NCI-H128 (cell line): ENCODE results near the gene DLG2.
"Not testable (repeated sequence)": the region's sequence is repeated elsewhere in the genome, so short reads cannot be mapped to it uniquely, and the experiment has no call there.

ENCODE experiments used
- DNase-seq: peaks from one replicate; lab custom pipeline; 2025; ENCODE audit not compliant: unreplicated experiment; lab: John Stamatoyannopoulos, UW

DLG2 gene

DNA sequence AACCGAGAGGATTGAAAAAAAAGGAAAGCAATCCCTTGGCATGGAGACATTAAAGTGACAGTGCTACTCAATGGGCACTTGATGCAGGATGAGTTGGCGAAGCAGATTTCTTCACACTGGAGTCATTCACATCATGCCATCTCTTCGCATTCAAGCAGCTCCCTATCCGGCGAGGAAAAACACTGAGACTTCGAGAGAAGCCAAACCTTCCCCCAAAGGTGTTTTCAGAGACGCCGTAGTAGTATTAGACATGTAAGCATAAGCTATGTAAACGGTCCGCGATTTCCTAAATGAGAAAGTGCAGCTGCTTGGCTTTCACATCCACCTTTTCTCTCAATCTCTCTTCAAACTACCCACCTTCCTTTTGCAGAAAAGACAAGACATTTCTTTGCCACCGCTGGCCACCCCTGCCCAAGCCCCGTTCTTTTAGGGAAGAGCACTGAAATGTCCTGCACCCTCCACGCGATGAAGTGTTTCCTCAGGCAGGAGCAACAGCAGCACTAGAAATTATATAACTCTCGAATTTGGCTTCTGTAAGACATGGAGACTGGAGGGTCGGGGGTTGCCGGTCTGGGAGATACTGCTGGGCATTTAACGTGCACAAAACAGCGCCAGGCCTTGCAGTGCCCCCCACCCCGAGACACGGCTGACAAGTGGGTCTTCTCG lies at the start of gene DLG2:
TSS of gene DLG2 (minus strand) at position 13 of the 666 bp plus-strand sequence.
- no peak for DNase-seq

DNA sequence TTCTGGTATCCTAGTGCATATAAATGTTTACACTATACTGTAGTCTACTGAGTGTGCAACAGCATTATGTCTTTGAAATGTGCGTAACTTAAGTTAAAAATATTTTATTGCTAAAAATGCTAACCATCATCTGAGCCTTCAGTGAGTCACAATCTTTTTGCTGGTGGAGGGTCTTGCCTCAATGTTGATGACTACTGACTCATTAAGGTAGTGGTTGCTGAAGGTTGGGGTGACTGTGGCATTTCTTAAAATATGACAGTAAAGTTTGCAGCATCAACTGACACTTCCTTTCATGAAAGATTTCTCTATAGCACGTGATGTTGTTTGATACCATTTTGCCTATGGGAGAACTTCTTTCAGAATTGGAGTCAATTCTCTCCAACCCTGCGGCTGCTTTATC lies 46.2 kb upstream of the DLG2 start:
- no peak for DNase-seq

DNA sequence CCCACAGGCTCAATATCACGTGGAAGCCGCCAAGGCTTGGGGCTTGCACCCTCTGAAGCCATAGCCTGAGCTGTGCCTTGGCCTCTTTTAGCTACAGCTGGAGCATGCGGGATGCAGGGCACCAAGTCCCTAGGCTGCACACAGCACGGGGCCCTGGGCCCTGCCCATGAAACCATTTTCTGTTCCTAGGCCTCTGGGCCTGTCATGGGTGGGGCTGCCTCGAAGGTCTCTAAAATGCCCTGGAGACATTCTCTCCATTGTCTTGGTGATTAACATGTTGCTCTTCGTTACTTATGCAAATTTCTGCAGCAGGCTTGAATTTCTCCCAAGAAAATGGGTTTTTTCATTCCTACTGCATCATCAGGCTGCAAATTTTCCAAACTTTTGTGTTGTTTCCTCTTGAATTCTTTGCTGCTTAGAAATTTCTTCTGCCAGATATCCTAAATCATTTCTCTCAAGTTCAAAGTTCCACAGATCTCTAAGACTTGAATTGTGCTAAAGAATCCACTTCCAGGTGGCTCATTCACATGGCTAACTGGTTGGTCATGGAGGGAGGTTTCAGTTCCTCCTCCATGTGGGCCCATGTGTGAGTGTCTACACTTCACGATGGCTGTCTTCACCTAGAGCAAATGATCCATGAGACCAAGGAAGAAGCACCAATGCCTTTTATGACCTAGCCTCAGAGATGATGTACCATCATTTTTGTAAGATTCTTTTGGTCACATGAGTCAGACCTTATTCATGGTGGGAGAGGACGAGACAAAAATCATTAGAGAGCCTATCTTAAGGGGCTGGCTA lies 45.2 kb upstream of the DLG2 start:
- DNase-seq: no peak

DNA sequence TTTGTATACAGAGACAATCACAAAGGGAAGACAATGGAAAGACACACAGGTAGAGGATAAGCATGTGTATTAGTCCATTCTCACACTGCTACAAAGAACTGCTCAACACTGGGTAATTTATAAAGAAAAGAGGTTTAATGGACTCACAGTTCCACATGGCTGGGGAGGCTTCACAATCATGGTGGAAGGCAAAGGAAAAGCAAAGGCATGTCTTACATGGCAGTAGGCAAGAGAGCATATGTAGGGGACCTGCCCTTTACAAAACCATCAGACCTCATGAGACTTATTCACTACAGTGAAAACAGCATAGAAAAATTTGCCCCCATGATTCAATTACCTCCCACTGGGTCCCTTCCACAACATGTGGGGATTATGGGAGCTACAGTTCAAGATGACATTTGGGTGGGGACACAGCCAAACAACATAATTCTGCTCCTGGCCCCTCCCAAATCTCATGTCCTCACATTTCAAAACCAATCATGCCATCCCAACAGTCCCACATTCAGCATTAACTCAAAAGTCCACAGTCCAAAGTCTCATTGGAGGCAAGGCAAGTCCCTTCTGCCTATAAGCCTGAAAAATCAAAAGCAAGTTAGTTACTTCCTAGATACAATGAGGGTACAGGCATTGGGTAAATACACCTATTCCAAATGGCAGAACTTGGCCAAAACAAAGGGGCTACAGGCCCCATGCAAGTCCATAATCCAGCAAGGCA lies 44.0 kb upstream of the DLG2 start:
- DNase-seq: not testable (repeated sequence)

DNA sequence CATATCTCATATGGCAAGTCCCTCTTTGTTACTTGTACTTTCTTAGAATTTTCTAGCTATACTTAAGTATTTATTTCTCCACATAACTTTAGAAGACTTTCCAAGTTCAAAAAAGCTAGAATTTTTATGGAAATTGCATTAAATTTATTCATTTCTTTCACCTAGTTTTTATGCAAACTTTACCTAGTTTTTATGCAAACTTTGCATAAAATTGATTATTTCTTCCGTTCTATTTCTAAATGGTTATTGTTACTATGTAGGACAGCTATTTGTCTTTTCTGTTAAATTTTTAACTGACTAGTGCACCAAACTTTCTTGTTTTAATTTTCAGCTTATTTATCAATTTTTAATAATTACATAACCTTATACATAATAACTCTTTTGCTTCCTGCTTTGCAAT lies 41.0 kb upstream of the DLG2 start:
- DNase-seq: no peak

DNA sequence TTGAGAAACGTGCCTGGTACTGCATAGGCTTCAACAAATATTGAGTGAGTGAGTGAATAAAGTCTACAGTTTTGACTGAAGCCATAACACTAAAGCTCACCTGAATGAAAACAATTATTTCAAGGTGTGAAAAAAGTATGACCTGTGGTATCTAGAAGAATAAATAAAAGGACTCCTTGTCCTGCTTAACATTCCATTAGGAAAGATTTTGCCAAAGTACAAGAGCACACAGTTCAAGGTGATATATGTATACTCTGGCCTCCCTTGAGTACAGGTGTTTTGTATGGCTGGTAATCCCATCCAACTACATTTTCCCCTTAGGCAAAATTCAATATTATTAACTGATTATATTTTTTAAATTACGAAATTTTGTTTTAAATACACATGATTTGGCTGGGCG lies 39.5 kb upstream of the DLG2 start:
- no peak for DNase-seq

DNA sequence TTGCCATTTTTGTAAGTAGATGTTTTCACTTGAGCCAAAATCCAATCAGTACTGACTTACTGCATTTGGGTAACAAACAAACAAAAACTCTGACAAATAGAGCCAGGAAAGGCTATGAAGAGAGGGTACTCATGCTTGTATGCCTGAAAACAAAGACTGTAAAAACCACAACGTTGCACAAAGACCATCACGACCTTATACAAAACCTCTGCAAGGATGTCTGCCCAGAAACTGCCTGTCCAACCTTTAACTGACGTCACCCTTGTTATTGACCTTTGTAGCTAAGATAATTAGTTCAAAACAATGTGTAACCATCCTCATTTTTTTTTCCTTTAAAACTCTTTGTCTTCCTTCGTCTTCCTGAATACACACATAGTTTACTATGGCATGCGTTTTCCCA lies 38.6 kb upstream of the DLG2 start:
- DNase-seq: no peak

DNA sequence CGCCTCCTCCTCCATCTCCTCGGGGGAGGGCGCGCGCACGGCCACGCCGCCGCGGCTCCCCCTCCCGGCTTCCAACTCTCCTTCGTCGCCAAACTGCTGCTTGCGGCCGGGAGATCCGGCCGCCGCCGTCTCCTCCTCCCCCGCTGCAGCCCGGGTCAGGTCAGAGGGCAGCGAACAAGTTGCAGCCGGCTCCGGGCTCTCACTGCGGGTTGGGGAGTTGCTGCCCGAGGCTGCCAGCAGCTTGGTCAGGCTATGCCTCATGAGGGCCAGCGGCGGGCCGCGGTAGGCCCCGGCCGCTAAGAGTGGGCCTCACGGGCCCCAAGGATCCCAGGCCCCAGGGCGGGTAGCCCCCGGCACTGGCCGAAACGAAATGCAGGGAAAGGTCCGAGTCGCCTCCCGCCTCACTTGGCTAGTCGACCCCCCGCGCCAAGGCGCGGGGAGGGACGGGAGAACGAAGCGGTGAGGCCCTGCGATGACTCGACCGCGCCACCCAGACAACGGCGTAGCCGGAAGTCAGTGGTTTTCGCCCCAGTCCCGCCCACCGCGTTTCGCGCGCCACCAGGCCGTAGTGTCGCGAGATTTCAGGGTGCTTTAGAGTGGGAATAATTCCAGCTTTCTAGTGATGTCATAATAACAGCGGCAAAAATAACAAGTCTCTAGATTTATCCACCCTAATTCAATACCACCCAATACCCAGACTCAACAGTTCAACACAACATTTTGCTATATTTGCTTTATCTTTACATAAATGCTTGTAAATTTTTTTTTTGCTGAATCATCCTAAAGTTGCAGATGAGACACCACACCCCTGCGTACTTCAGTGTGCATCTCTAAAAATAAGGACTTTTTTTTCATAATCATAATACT lies 37.7 kb upstream of the DLG2 start, which contains the start of gene CREBZF:
TSS of gene CREBZF (minus strand) at position 515 of the 867 bp plus-strand sequence. CDS start at position 261, 254 bp downstream.
- peak; percentile 95 for DNase-seq

DNA sequence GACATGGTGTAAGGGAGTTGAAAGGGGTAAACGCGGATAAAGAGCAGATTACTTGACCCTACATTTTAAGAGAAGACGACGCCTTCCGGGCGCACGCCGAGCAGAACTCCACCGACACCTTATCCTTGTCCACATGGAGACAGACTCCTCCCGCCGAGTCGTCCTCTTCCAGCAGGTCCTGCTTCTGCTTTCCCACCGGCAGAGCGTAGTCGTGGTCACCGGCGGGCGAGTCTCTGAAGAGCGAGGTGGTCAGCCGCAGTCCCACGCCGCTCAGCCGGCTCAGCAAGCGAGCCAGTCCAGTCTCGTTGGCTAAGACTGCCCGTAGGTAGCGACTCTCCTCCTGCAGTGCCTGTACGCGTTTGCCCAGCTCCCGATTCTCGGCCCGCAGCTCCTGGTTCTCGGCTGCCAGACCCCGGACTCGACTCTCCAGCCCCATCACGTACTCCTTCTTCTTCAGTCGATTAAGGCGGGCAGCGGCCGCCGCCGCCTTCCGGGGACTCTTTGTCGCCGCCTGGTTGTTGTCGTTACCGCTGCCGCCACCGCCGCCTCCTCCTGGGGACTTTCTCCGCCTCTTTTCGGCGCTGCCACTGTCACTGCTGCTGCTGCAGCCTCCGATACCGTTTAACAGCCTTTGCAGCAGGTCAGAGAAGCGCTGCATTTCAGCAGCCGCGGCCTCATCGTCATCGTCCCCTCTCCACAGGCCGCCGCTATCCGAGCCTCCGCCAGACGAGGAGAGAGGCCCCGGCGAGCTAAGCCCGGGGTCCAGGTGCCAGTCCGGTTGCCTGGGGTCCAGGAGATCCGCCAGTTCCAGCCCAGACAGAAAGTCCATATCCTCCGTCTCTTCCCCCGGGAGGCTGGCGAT lies 36.8 kb upstream of the DLG2 start:
- DNase-seq: peak; percentile 32

DNA sequence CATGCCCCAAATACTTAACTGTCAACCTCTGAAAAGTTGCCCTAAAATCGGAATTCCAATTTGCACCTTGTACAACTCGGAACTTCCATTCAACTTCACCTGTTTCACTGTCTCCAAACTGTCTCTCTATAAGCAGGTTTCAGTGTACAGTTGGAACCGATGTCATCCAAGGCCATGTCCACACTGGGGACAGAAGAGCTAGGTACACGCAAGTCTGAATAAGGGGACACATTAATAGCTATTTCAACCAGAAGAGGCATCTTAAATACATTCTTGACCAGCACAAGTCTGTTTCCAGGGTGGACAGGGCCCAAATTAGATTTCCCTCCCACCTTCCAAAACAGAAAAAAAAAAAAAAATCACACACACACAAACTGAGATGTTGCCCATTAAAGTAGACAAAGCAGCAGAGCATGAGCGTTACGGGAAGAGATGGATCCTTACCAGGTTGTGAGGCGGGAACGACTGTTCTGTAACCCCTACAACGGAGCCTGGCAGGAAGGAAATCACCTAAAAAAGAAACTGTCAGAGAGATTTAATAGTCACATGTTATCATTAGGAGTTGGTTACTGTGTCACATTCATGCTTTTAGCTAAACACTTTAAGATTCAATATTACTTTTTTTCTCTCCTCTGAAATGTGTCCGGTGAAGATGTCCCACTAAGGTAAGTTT lies 36.1 kb upstream of the DLG2 start:
- no peak for DNase-seq

DNA sequence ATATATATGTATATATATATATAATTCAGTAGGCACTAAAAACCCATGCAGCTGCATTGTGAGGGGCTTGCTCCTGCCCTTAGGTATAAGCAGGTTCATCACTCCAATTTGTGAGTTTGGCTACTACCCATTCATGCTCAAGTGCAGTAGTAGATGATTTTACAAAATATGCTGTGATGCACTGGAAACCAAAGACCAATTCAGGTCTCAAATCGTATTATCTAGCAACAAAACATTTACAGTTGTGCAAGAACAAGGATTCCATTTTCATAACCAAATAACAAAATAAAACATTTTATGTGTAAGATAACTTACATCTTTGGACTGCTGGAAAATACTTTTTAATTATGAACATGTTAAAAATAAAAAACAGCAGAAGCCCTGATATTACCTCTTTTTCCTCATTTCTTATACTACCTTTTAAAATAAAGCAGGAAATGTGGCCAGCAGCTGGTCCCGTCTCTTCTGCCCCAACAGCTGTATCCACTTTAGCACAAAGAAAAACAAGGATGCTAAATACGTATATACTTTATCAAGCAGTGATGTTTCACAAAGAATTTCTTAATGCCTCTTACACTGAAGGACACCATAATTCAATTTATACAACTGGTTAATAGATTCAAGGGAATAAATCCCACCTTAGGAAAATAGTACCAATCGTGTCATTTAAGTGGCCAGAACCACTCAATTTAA lies 35.0 kb upstream of the DLG2 start:
- DNase-seq: no peak

DNA sequence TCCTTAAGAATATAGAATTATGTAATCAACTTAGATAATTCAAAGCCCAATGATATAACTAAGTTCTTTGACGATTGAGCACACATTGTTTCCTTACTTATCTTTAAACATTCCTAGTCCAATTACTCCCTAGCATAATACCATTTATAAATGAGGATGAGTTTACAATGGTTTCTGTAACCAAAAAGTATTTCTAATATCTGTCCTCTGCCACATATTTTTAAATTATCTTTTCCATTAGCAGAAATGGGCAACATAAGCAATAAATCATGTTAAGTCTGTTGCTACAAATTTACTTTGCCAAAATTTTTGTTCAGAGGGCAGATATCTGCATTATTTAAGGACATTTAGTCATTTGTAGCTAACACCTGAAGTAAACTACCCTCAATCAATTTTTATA lies 31.0 kb upstream of the DLG2 start:
- DNase-seq: no peak

DNA sequence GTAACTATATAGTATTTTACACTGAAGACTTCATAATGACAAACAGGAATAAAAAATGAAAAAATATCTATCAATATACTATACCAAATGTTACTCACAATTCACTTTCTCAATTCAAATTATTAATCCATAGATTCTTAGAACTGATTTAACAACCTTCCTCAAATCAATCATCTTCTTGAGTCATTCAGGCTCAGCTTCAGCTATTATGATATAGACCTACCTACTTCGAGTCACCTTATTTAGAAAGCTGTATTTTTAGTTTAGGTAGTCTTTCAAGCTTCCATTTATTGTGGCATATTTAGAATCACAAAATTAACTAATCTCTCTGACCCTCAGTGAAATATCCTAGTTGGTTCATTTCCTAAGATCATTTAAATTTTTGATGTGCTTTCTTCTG lies 29.6 kb upstream of the DLG2 start:
- DNase-seq: no peak

DNA sequence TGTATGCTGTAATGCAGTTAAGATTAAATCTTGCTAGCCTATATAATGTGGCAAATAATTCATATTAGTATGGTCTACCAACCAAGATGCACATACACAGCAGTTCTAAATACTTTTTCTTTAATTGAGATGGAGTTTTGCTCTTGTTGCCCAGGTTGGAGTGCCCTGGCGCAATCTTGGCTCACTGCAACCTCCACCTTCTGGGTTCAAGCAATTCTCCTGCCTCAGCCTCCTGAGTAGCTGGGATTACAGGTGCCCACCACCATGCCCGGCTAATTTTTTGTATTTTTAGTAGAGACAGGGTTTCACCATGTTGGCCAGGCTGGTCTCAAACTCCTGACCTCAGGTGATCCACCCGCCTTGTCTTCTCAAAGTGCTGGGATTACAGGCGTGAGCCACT lies 27.2 kb upstream of the DLG2 start:
- DNase-seq: not testable (repeated sequence)

DNA sequence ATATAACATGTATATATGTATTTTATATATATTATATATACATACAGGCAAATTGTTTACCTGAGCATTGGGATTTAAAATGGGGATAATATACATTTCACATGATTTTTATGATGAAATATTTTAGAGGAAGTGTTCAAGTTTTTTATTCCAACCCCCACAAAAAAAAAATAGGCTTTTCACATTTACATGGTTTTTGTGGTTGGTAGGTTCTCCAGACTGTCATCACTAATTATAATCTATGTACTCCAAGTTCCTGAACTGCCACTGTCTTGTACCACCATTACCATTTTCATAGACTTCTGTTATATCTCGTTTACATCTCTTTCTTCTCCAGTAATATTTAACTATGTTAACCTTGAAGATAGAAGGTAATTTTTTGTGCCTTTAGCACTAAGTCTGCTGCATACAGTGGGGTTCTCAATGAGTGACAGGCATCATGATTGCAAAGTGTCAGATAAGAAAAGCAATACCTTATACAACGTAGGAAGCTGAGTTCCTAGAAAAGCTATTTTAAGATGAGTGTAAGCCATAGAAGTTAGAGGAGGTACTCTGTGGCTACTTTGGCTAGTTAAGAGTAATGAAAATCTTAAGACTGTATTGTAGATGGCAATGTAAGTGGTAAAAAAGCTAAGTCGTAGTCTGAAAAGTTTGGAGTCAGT lies 25.8 kb upstream of the DLG2 start:
- no peak for DNase-seq

DNA sequence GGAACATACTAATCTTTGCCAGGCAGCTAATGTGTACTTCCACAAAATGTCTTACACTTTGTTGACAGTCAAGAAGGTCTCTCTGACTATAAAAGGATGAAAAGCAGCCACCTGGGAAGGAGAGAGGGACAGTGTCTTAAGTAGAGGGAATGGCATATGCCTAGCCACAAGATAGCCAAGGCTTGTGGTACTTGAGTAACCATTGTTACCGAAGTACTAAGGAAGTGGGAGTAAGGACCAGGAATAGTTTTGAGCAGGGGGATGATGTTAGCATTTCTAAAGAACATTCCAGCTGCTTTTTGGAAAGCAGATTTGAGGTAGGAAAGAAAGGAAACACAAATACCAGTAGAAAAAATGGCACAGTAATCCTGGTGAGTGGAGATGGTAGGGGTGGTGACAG lies 24.0 kb upstream of the DLG2 start:
- DNase-seq: no peak

DNA sequence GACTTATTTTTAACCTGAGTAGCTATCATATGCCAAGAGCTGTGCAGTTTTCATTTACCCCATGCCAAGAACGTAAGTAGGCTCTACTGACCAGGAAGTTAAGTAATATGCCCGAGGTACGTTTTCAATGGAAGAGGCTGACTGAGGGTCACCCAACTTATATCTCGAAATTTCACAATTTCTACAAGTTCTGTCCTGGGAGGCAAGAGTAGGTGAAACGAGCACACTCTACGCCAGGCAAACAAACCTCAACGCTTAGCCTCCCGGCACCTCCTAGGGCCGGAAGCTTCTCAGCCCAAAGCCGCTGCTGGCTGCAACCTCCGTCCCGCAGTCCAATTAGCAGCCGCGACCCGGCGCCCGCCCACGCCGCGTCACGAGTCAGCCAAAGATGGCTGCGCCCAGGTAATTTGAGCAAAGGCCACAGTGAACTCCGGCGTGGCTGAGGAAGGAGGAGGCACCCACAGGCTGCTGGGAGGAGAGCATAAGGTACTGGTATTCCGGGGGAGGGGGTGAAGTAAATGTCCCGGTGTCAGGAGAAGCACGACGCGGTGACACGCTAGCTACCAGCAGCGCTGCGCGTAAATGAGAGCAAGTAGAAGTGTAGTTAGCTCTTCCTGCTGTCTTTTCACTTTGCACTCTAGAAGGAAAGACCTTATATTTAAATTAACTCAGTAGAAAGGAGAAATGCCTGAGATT lies 20.6 kb upstream of the DLG2 start, which contains the start of gene TMEM126A:
TSS of gene TMEM126A (plus strand) at position 364 of the 696 bp plus-strand sequence. CDS start 2,289 bp downstream, outside the sequence.
- DNase-seq: peak; percentile 66

DNA sequence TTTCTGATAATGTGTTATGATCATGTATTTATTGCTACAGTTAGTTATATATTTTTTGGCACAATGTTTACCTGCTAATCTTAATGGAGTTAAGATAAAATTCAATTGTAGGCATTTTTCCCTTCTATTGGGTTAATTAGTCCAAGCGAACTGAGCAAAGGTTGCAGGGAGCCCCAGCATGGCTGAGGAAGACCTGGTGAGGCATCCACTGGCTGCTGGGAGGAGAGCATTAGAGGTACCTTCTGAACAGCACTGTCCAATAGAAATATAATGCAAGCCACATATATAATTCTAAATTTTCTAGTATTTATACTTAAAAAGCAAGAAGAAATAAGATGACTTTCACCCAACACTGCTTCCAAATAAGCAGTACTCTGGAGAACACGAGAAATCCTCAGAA lies 19.9 kb upstream of the DLG2 start:
- no peak for DNase-seq
